ENCODE measurements around the gene NFE2.
A peak's percentile ranks its signal among the peaks of the same experiment; 100 is the strongest.

NFE2 gene

DNA sequence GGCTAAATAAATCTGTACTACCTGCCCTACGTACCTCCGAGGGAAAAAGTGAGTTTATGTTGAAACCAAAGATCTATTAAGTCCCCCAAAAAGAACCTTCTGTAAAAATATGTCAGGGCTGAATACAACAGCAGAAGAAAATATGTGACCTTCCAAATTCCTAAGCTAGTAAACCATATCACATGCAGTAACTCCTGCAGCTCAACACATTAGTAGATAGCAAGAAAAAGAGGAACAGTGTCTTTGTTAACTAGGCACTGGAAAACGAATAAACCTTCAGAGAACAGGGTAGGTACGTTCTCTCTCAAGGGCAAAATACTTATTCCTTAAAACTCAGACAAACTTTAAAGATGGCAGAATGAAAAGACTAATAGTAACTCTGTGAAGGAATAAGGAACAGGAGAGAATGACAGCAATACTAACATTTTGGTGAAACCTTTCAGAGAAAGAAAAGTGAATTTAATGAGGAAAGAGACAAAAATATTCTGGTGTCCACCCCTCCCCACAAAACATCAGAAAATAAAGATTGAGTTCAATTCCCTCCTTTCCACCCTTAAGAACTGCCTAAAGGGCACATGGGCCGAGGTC, 38.9 kb downstream of the NFE2 start:
- H3K9ac ChIP-seq (ENCODE audit: low read length), result no peak overlapping the region
- H3K4me3 ChIP-seq (ENCODE audit: low read depth, low read length), result no peak overlapping the region
- peak overlapping the region; percentile 88 for H2BK5ac ChIP-seq (ENCODE audit: low read depth, low read length, poor library complexity)
- peaks cover 10 to 26% of the 10 kb centered on the region in 2 experiments for H3K4me1 ChIP-seq (ENCODE audit: control insufficient read depth in 1 of 2, insufficient read depth in 2 of 2, low read length in 2 of 2)
- no peak overlapping the region for H3K14ac ChIP-seq (ENCODE audit: low read length)
- peaks cover 6% of the 10 kb centered on the region for H3K79me2 ChIP-seq (ENCODE audit: control insufficient read depth, insufficient read depth, low read length, poor library complexity)
- peak overlapping the region; percentile 43 for H3K4me2 ChIP-seq (ENCODE audit: low read length)
- H3K4ac ChIP-seq (ENCODE audit: low read depth, low read length), result no peak overlapping the region
- no peaks in the 10 kb centered on the region for H3K9me3 ChIP-seq (ENCODE audit: insufficient read depth, low read depth, low read length)
- no peak overlapping the region for H3K18ac ChIP-seq (ENCODE audit: low read length)
- peaks cover 4 to 5% of the 10 kb centered on the region in 2 experiments for H3K36me3 ChIP-seq (ENCODE audit: control insufficient read depth in 1 of 2, insufficient read depth in 2 of 2, low read length in 2 of 2)
- H4K12ac ChIP-seq (ENCODE audit: low read depth, low read length), result no peak overlapping the region
- H2BK12ac ChIP-seq (ENCODE audit: low read length), result no peak overlapping the region
- WGBS (ENCODE audit: extremely low coverage, insufficient coverage, insufficient read length), result no CpG with 5 or more reads among the region's 5 CpGs
- H2BK120ac ChIP-seq (ENCODE audit: insufficient read depth, low read length, poor library complexity), result peak overlapping the region; percentile 49
- H3K27ac ChIP-seq (ENCODE audit: low read depth, low read length), result peak overlapping the region; percentile 83
- no peak overlapping the region for H2AFZ ChIP-seq (ENCODE audit: insufficient read depth, low read length, poor library complexity)
- H3K79me1 ChIP-seq (ENCODE audit: low read length), result peaks cover 32% of the 10 kb centered on the region
- H3K23ac ChIP-seq (ENCODE audit: low read length), result no peak overlapping the region
- no peak overlapping the region for H4K8ac ChIP-seq (ENCODE audit: low read depth, low read length)
- no peak overlapping the region for H2AK5ac ChIP-seq (ENCODE audit: low read length)
- DNase-seq, result no peak
- H4K91ac ChIP-seq (ENCODE audit: low read depth, low read length), result no peak overlapping the region
- H3K27me3 ChIP-seq (ENCODE audit: insufficient read depth, low read length), result no peaks in the 10 kb centered on the region

DNA sequence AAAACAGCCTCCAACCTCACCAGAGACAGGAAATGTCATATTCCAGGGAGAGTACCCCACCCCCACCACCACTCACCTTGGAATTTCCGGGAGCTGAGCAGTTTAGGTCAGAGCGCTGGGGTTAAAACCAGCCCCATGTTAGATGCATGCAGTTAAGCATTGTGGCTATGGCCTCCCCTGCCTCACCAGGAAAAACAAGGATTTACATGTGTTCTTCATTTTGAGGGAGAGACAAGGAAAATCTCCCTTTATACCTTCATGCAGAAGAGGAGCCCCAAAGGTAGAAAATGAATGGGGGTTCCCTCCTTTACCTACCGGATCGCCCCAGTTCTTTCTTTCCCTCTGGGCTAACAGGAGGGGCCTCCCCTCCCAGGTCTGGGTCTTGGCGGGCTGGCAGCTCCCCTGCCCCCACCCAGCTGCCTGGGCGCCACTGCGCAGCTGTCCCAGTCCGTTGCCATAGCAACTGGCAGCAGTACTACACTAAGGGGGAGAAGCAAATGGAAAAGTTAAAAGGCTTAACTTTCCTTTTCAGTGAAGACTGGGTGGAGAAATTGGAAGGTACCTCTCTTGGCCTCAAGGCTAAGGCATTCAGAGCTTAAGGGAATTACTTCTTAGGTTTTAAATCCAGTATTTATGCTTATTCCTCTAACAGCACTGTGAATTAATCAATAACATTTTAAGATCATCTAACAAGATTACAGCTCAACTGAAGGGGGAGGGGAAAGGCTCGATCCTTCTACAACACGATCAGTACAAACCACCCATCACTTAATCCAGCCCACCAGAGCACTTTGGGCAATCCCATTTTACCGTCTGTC, 41.4 kb downstream of the NFE2 start:
- peak overlapping the region; percentile 8 for H3K9ac ChIP-seq (ENCODE audit: low read length)
- peaks cover 33% of the 10 kb centered on the region for H3K79me1 ChIP-seq (ENCODE audit: low read length)
- peak overlapping the region; percentile 80 for H3K14ac ChIP-seq (ENCODE audit: low read length)
- H2AK5ac ChIP-seq (ENCODE audit: low read length), result no peak overlapping the region
- peak overlapping the region; percentile 95 for H2BK120ac ChIP-seq (ENCODE audit: insufficient read depth, low read length, poor library complexity)
- no peak overlapping the region for H4K12ac ChIP-seq (ENCODE audit: low read depth, low read length)
- H3K9me3 ChIP-seq (ENCODE audit: insufficient read depth, low read depth, low read length), result no peaks in the 10 kb centered on the region
- peaks cover 11 to 27% of the 10 kb centered on the region in 2 experiments for H3K4me1 ChIP-seq (ENCODE audit: control insufficient read depth in 1 of 2, insufficient read depth in 2 of 2, low read length in 2 of 2)
- H3K23ac ChIP-seq (ENCODE audit: low read length), result no peak overlapping the region
- DNase-seq, result peak; percentile 68 to 86
- peak overlapping the region; percentile 97 for H2BK5ac ChIP-seq (ENCODE audit: low read depth, low read length, poor library complexity)
- peak overlapping the region; percentile 49 for H4K91ac ChIP-seq (ENCODE audit: low read depth, low read length)
- peaks cover 8% of the 10 kb centered on the region for H3K79me2 ChIP-seq (ENCODE audit: control insufficient read depth, insufficient read depth, low read length, poor library complexity)
- no CpG with 5 or more reads among the region's 11 CpGs for WGBS (ENCODE audit: extremely low coverage, insufficient coverage, insufficient read length)
- H2BK12ac ChIP-seq (ENCODE audit: low read length), result no peak overlapping the region
- H3K27ac ChIP-seq (ENCODE audit: low read depth, low read length), result peak overlapping the region; percentile 98
- H3K36me3 ChIP-seq (ENCODE audit: control insufficient read depth in 1 of 2, insufficient read depth in 2 of 2, low read length in 2 of 2), result peaks cover 12 to 17% of the 10 kb centered on the region in 2 experiments
- no peak overlapping the region for H3K4ac ChIP-seq (ENCODE audit: low read depth, low read length)
- H4K8ac ChIP-seq (ENCODE audit: low read depth, low read length), result peak overlapping the region; percentile 83
- H3K4me2 ChIP-seq (ENCODE audit: low read length), result peak overlapping the region; percentile 55
- H3K27me3 ChIP-seq (ENCODE audit: insufficient read depth, low read length), result no peaks in the 10 kb centered on the region
- peak overlapping the region; percentile 2 for H3K18ac ChIP-seq (ENCODE audit: low read length)
- H3K4me3 ChIP-seq (ENCODE audit: low read depth, low read length), result no peak overlapping the region
- H2AFZ ChIP-seq (ENCODE audit: insufficient read depth, low read length, poor library complexity), result peak overlapping the region; percentile 2

DNA sequence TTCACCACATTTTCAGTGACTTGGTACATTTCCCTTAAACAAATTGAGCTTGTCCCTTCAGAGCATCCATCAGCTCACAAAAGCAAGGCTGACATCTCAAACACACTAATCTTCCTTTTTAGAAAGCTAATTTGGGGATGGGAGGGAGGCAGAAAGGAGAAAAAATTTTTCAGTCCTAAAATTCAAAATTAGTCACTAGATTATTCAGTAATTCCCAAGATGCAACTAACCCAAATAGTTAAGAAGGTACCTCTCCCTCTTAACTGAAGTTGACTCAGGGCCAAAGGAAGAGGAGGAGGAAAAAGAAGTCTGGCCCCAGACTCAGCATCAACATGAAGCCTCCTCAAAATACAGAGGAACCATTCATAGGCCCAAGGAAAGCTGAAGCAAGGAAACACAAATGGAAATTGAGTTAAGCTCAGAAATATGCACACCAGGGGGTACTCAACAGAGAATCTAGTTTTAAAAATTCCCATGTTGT, 42.6 kb downstream of the NFE2 start:
- no peak overlapping the region for H2AK5ac ChIP-seq (ENCODE audit: low read length)
- DNase-seq, result no peak
- no peak overlapping the region for H2AFZ ChIP-seq (ENCODE audit: insufficient read depth, low read length, poor library complexity)
- H3K23ac ChIP-seq (ENCODE audit: low read length), result no peak overlapping the region
- H3K27ac ChIP-seq (ENCODE audit: low read depth, low read length), result peak overlapping the region; percentile 98
- H4K8ac ChIP-seq (ENCODE audit: low read depth, low read length), result peak overlapping the region; percentile 52
- peaks cover 8 to 20% of the 10 kb centered on the region in 2 experiments for H3K4me1 ChIP-seq (ENCODE audit: control insufficient read depth in 1 of 2, insufficient read depth in 2 of 2, low read length in 2 of 2)
- H3K9ac ChIP-seq (ENCODE audit: low read length), result no peak overlapping the region
- H3K9me3 ChIP-seq (ENCODE audit: insufficient read depth, low read depth, low read length), result no peaks in the 10 kb centered on the region
- peaks cover 29% of the 10 kb centered on the region for H3K79me1 ChIP-seq (ENCODE audit: low read length)
- peaks cover 4% of the 10 kb centered on the region for H3K79me2 ChIP-seq (ENCODE audit: control insufficient read depth, insufficient read depth, low read length, poor library complexity)
- H2BK120ac ChIP-seq (ENCODE audit: insufficient read depth, low read length, poor library complexity), result peak overlapping the region; percentile 87
- no peak overlapping the region for H3K4me3 ChIP-seq (ENCODE audit: low read depth, low read length)
- H2BK5ac ChIP-seq (ENCODE audit: low read depth, low read length, poor library complexity), result peak overlapping the region; percentile 89
- H3K27me3 ChIP-seq (ENCODE audit: insufficient read depth, low read length), result no peaks in the 10 kb centered on the region
- H3K18ac ChIP-seq (ENCODE audit: low read length), result peak overlapping the region; percentile 81
- H4K91ac ChIP-seq (ENCODE audit: low read depth, low read length), result peak overlapping the region; percentile 68
- H3K4me2 ChIP-seq (ENCODE audit: low read length), result peak overlapping the region; percentile 19
- H3K14ac ChIP-seq (ENCODE audit: low read length), result peak overlapping the region; percentile 71
- H2BK12ac ChIP-seq (ENCODE audit: low read length), result peak overlapping the region; percentile 93
- no peak overlapping the region for H4K12ac ChIP-seq (ENCODE audit: low read depth, low read length)
- peaks cover 13 to 20% of the 10 kb centered on the region in 2 experiments for H3K36me3 ChIP-seq (ENCODE audit: control insufficient read depth in 1 of 2, insufficient read depth in 2 of 2, low read length in 2 of 2)
- H3K4ac ChIP-seq (ENCODE audit: low read depth, low read length), result peak overlapping the region; percentile 84

DNA sequence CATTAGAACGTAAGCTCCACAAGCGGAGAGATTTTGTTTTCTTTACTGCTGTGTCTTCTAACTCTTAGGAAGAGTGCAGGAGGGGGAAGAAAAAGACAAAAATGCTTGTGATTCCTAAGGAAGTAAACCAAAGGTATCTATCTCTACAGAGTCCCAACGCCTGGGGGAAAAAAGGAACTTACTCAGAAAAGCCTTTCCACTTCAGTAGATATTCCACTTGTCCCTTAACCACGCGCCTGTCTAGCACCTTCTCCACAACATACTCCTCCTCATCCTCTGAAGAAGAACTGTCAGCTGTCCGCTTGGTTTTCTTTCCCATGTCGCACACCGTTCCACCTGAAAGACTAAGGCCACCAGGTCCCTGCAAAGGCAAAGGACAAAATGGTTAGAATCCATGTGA, 43.5 kb downstream of the NFE2 start:
- no peaks in the 10 kb centered on the region for H3K9me3 ChIP-seq (ENCODE audit: insufficient read depth, low read depth, low read length)

More for the DNA sequence above, 43.5 kb downstream of the NFE2 start:
- Histone ChIP-seq H3K23ac (ENCODE audit: low read length) (no peak overlapping the region), H3K4me3 (ENCODE audit: low read depth, low read length) (no peak overlapping the region), H4K12ac (ENCODE audit: low read depth, low read length) (no peak overlapping the region), H3K27ac (ENCODE audit: low read depth, low read length) (peak overlapping the region; percentile 98), H3K36me3 (ENCODE audit: control insufficient read depth in 1 of 2, insufficient read depth in 2 of 2, low read length in 2 of 2) (peaks cover 16 to 20% of the 10 kb centered on the region in 2 experiments), H3K18ac (ENCODE audit: low read length) (peak overlapping the region; percentile 93), H3K14ac (ENCODE audit: low read length) (peak overlapping the region; percentile 90), H4K8ac (ENCODE audit: low read depth, low read length) (no peak overlapping the region), H2BK120ac (ENCODE audit: insufficient read depth, low read length, poor library complexity) (peak overlapping the region; percentile 75), H3K79me2 (ENCODE audit: control insufficient read depth, insufficient read depth, low read length, poor library complexity) (peaks cover 4% of the 10 kb centered on the region), H2BK12ac (ENCODE audit: low read length) (peak overlapping the region; percentile 98), H4K91ac (ENCODE audit: low read depth, low read length) (peak overlapping the region; percentile 75), H3K4ac (ENCODE audit: low read depth, low read length) (no peak overlapping the region), H3K27me3 (ENCODE audit: insufficient read depth, low read length) (no peaks in the 10 kb centered on the region), H3K79me1 (ENCODE audit: low read length) (peaks cover 28% of the 10 kb centered on the region), H2AFZ (ENCODE audit: insufficient read depth, low read length, poor library complexity) (no peak overlapping the region), H3K4me2 (ENCODE audit: low read length) (peak overlapping the region; percentile 22), H3K9ac (ENCODE audit: low read length) (no peak overlapping the region), H3K4me1 (ENCODE audit: control insufficient read depth in 1 of 2, insufficient read depth in 2 of 2, low read length in 2 of 2) (peaks cover 6 to 13% of the 10 kb centered on the region in 2 experiments), H2AK5ac (ENCODE audit: low read length) (peak overlapping the region; percentile 90), H2BK5ac (ENCODE audit: low read depth, low read length, poor library complexity) (peak overlapping the region; percentile 88)
- no CpG with 5 or more reads among the region's 8 CpGs for WGBS (ENCODE audit: extremely low coverage, insufficient coverage, insufficient read length)
- DNase-seq, result peak; percentile 34 to 71

Data from trophoblast cell (in vitro differentiated cells and primary cell).